GM18873 (cell line): ENCODE data around the gene CARD10.

Experiments
- ATAC-seq: cut with Tn5 transposase; IDR thresholded peaks from one replicate; pipeline ENCODE4 v1.9.1; 2021; ENCODE audit warnings: mild to moderate bottlenecking, moderate library complexity, moderate number of reproducible peaks; ENCODE audit not compliant: unreplicated experiment, low FRiP score

Gene CARD10

GRCh38 chr22:37445501-37445900 lies 73.7 kb downstream of the CARD10 start:
- ATAC-seq = no peak

- ATAC-seq = no peak
Observed at GRCh38 chr22:37443977-37444376, 75.2 kb downstream of the CARD10 start.

- no peak for ATAC-seq
Observed at GRCh38 chr22:37443086-37443485, 76.1 kb downstream of the CARD10 start.

- no peak for ATAC-seq
Observed at GRCh38 chr22:37442537-37442936, 76.7 kb downstream of the CARD10 start.

- ATAC-seq = no peak
Observed at GRCh38 chr22:37442135-37442534, 77.1 kb downstream of the CARD10 start.

- no peak for ATAC-seq
Observed at GRCh38 chr22:37440875-37441274, 78.3 kb downstream of the CARD10 start.
